OCI-M2 (cell line): ENCODE data around the gene MRE11.
"Not testable (repeated sequence)": the region's sequence is repeated elsewhere in the genome, so short reads cannot be mapped to it uniquely, and the experiment has no call there.

Source experiments
- DNase-seq: peaks from one replicate; lab custom pipeline; 2025; ENCODE audit not compliant: unreplicated experiment; lab: John Stamatoyannopoulos, UW

The MRE11 gene

DNA sequence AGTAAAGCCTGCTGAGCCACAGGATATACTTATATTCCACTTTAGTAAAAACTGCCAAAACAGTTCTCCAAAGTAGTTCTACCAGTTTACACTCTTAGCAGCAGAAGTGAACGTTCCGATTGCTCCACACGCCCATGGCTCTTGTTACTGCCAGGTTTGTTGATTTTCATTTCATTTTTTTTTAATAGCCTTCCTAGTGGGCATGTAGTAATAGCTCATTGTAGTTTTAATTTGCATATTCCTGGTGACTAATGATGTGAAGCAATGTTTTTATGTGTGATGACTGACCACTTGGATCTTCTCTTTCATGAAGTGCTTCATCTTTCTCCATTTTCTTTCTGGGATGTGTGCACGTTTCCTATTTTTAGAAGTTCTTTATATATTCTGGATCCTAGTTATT, 13.8 kb upstream of the MRE11 start:
- no peak for DNase-seq

DNA sequence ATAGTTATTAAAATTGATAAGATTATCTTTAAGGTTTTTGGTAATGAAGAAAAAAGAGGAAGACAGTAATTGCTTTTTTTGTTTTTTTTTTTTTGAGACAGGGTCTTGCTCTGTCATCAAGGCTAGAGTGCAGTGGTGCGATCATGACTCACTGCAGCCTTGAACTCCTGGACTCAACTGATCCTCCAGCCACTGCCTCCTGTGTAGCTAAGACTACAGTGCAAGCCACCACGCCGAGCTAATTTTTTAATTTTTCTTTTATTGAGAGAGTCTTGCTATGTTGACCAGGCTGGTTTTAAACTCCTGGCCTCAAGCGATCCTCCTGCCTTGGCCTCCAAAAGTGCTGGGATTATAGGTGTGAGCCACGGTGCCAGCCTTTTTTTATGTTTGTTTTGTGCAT, 12.9 kb upstream of the MRE11 start:
- DNase-seq, result not testable (repeated sequence)

DNA sequence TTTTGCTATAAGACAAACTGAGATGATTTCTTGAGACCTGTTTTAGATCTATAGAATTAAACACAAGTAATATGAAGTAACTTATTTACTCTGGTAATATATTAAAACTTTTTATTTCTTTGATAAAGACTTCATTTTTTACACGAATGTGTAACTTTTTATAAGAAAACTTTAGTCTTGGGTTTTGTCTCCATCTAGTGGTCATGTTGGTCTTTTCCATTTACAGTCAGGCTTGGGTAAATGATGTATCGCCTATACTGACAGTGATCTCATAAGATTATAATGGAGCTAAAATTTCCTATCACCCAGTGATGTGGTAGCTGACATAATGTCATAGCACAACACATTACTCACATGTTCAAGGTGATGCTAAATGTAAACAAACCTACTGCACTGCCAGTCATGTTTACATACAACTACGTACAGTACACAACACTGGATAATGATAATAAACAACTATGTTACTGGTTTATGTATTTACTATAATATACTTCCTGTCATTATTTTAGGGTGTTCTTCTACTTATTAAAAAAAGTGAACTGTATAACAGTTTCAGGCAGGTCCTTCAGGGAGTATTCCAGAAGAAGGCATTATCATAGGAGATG, 11.1 kb upstream of the MRE11 start:
- no peak for DNase-seq

DNA sequence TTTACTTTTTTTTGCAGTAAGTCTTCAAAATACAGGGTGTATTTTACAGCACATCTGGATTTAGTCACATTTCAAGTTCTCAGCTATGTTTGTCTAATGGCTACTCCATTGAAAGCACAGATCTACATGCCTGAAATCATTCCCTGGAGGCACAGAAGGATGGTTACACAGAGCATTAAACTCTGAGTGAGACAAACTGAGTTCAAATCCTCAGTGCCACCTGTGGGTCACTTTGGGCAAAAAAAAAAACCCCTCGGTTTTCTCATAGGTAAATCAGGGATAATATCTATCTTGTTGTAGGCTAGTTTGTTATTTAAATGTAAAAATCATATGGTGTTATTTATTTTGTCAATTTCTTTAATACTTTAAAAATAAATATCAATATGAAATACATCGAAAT, 7.9 kb upstream of the MRE11 start:
- DNase-seq, result no peak

DNA sequence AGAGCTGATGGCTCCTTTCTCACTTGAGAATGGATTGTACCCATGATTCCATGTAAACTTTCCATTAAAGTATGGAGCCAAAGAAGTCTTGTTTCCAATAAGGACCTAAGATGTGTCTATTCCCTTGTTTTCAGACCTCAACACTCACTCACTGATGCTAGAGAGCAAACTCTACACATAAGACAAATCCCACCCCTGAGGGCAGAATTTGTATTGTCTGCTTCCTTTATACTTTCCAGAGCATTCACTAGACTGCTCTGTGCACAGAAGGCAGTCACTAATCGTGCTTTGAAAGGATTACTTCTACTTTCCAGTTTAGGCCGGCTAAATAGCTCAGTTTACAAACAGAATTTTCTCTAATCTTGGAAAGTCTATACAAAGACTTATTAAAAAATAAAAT, 6.5 kb upstream of the MRE11 start:
- DNase-seq, result no peak

DNA sequence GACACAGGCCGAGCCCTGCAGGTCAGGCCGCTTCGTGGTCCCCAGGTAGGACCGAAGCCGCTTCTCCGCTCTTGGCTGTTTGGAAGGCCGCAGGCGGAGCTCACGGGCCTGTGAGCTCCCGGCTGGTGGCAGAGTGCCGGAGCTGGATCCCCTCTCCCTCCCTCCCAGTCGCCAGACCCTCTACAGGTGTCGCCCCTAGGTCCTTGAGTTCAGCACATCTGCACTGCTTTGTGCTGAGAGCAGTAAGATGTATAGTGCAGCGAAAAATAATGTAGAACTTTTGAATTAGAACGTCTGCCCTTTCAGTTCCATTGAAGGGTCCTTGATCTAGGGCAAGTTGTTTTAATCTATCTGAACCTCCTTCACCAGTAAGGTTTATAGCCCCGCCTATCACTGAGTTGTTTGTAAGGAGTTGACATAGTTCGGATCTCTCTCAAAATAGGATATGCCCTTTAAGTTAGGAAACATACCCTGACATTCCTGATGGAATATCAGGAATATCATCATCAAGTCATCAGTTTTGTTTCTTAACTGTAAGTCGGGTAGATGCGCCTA, 559 bp upstream of the MRE11 start:
- DNase-seq, result no peak

DNA sequence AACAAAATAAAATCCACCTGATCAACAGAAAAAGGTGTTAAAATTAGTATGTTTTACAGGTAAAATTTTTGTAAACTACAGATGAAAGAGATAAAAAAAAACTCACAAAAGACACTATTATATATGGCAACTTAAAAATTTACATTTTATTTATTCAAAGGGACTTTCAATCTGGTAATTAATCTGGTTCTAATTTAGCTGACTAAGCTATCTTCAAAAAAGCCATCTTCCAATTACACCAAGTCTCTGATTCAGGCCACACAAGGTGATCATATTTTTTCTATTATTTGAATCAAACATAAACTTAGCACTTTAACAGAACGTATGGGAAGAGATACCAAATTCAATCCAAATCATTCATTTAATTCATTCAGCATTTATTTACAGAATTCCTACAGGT, 7.6 kb downstream of the MRE11 start:
- no peak for DNase-seq

DNA sequence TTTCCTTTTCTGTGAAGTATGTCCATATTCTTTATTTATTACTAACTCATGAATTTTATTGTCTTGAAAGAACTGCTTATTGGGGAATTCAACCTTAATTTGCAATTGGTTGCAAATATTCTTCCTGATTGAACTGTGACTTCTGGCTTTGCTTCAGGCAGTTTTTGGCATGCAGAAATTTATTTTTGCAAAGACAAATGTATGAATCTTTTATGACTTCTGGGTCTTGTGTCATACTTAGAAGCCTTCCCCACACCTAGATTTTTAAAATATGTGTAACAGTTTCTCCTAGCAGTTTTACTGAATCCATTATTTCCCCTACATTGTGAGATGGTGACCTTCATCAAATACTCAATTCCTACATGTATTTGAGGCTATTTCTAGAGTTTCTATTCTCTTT, 12.3 kb downstream of the MRE11 start:
- DNase-seq, result no peak

GRCh38 chr11:94477624-94478023, 16.0 kb downstream of the MRE11 start:
- no peak for DNase-seq

DNA sequence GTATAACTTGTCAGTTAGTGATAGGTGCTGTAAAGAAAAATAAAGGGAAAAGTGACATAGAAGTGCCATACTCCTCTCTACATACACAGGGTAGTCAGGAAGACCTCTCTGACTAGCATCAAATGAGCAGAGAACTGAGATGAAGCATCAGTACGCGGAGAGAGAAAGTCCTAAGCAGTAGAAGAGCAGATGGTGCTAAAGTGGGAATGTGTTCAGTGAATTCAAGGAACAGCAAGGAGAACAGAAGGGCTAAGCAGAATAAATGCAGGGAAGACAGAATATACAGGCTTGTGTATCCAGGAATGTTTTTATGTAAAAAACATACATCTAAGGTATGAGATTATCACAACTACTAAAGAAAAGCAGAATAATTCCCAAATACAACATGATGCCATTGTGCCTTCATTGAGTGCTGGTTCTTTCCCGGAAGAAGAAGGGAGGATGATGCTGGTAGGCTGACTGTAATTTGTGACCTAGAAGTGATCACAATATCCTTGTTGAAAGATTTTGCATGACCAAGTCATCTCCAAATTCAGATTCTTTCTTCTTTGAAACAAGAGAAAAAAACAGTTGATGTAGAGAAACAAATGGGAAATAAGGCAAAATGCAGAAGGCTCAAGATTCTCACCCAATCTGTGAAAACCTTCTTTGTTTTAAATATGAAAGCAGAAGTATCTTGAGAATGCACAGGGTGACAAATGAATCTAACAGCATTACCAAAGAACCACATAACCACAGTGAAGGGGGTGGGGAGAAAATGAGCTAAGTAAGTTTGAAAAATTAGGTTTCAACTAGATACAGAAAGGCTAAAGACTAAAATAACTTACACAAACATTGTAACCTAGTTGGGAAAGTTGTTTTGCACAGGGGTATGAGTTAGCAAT, 20.5 kb downstream of the MRE11 start:
- DNase-seq, result no peak

- DNase-seq, result no peak
Measured at GRCh38 chr11:94469416-94469815, 24.2 kb downstream of the MRE11 start.

DNA sequence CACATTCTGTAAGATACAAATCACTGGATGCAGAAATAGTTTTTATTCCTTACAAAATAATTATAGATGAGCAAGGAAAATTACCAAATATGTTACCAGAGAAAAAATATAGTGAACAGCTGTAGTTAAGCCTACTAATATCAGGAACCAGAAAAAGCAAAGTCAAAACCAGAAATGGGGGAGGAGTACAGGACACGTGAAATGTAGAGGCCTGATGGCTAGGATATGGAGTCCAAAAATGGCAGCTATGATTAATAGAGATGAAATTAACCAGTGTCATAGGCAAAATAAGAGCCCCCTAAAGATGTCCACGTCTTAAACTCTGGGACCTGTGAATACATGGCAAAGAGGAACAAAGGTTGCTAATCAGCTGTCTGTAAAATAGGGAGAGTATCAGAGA, 34.1 kb downstream of the MRE11 start:
- DNase-seq, result no peak

- no peak for DNase-seq
Measured at GRCh38 chr11:94457118-94458029, 36.3 kb downstream of the MRE11 start.

- DNase-seq, result no peak
Measured at GRCh38 chr11:94455861-94456260, 37.8 kb downstream of the MRE11 start.

- no peak for DNase-seq
Measured at GRCh38 chr11:94454301-94454700, 39.3 kb downstream of the MRE11 start.

GRCh38 chr11:94452988-94453387, 40.7 kb downstream of the MRE11 start:
- no peak for DNase-seq

DNA sequence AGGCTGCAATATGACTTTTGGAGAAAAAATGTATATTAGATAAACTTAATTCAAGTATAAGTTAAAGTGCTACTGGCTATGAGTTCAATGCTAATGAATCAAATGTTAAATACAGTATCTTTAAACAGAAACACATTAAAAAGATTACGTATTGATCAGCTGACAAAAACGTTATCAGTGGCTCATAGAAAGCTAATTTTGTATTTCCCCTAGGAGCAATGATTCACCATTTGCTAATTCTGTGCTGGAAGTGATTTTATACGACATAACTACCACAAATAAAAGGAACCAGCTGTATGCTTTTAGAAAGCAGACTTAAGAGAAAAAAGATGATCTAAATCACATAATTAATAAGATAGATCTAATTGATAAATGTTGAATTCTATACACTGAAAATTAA, 43.6 kb downstream of the MRE11 start:
- DNase-seq, result no peak

- DNase-seq, result no peak
Measured at GRCh38 chr11:94449437-94449836, 44.2 kb downstream of the MRE11 start.

GRCh38 chr11:94449029-94449428, 44.6 kb downstream of the MRE11 start:
- no peak for DNase-seq

DNA sequence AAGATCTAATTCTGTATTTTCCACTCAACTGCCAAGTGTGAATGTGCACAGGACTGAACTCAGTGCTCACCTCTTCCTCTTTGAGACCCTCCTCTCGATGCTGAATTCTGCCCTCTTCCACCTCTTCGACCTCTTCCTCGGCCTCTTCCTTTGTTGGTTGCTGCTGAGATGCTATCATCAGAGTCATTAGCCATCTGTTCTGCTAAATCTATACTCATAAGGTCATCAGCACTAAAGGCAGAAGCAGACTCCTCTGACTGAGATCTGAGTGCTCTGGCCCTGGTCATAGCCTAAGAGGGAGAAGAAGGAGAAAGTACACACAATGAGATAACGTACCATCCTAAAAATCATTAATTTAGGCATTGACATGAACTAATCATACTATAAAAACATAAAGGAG, 46.5 kb downstream of the MRE11 start:
- DNase-seq, result no peak

- DNase-seq, result no peak
Measured at GRCh38 chr11:94445641-94446040, 48.0 kb downstream of the MRE11 start.
